HepG2 (cell line): Measurements from ENCODE around the gene NEURL4. TPM values are rescaled to one million over a fixed set of nuclear protein-coding genes. Genes with fewer than 3 reads are reported as not detected.

Experiments used
- ELF3 ChIP-seq: IDR thresholded peaks from 2 replicates; pipeline ENCODE4 v1.6.1; 2016; ENCODE audit warnings: missing genetic modification reagents, missing compliant biosample characterization
- ETV6 ChIP-seq: sonication (generic); formaldehyde crosslinking; conservative IDR thresholded peaks from 2 replicates; pipeline ENCODE4 v1.4.0; 2020; ENCODE audit warnings: missing genetic modification reagents
- GZF1 ChIP-seq: sonication (generic); formaldehyde crosslinking; IDR thresholded peaks from 2 replicates; pipeline ENCODE4 v1.5.1; 2020; ENCODE audit warnings: mild to moderate bottlenecking, missing genetic modification reagents
- HNF4A ChIP-seq: sonication (generic); formaldehyde crosslinking; IDR thresholded peaks from 2 replicates; pipeline ENCODE4 v1.4.0; 2020; ENCODE audit warnings: missing genetic modification reagents
- MAZ ChIP-seq, 2 experiments: sonication (generic) in 1 of 2; formaldehyde crosslinking in 1 of 2; IDR thresholded peaks; 2 replicates each; pipeline versions ENCODE4 v1.5.0 to v1.6.1; 2012 to 2020; ENCODE audit warnings: low read depth in 2 of 2, mild to moderate bottlenecking in 2 of 2, borderline replicate concordance in 1 of 2, improper control_type of control experiment in 1 of 2, low read length in 1 of 2, missing genetic modification reagents in 1 of 2, moderate library complexity in 1 of 2
- MEF2D ChIP-seq: sonication (generic); formaldehyde crosslinking; IDR thresholded peaks from 2 replicates; pipeline ENCODE4 v1.5.1; 2020; ENCODE audit warnings: mild to moderate bottlenecking, missing genetic modification reagents
- MIXL1 ChIP-seq: IDR thresholded peaks from 2 replicates; pipeline ENCODE4 v1.6.1; 2016
- POGZ ChIP-seq: sonication (generic); formaldehyde crosslinking; IDR thresholded peaks from 2 replicates; pipeline ENCODE4 v1.4.0; 2020; ENCODE audit warnings: mild to moderate bottlenecking, missing genetic modification reagents
- POLR2AphosphoS5 ChIP-seq: IDR thresholded peaks from 2 replicates; pipeline ENCODE4 v1.6.1; 2012; ENCODE audit warnings: low read depth, low read length
- PRMT3 ChIP-seq: sonication (generic); formaldehyde crosslinking; IDR thresholded peaks from 2 replicates; pipeline ENCODE4 v1.8.1; 2022; ENCODE audit warnings: low read depth, mild to moderate bottlenecking, moderate library complexity, missing genetic modification reagents, borderline replicate concordance
- SRSF4 ChIP-seq: fragments of 200-400 bp; formaldehyde crosslinking; IDR thresholded peaks from one replicate; pipeline ENCODE4 v1.6.1; 2018; ENCODE audit warnings: mild to moderate bottlenecking, low read depth, low read length, moderate library complexity; ENCODE audit not compliant: poor library complexity, severe bottlenecking
- TAF1 ChIP-seq: sonication (generic); formaldehyde crosslinking; IDR thresholded peaks from 2 replicates; pipeline ENCODE4 v1.4.0; 2020; ENCODE audit warnings: missing genetic modification reagents
- THAP8 ChIP-seq: sonication (generic); formaldehyde crosslinking; IDR thresholded peaks from 2 replicates; pipeline ENCODE4 v1.5.1; 2020; ENCODE audit warnings: missing genetic modification reagents, mild to moderate bottlenecking, borderline replicate concordance
- TRAFD1 ChIP-seq: sonication (generic); formaldehyde crosslinking; IDR thresholded peaks from 2 replicates; pipeline ENCODE4 v1.5.1; 2020; ENCODE audit warnings: missing genetic modification reagents, mild to moderate bottlenecking, borderline replicate concordance
- ZBTB21 ChIP-seq: sonication (generic); formaldehyde crosslinking; IDR thresholded peaks from 2 replicates; pipeline ENCODE4 v1.4.0; 2020; ENCODE audit warnings: missing genetic modification reagents
- ZNF12 ChIP-seq: sonication (generic); formaldehyde crosslinking; IDR thresholded peaks from 2 replicates; pipeline ENCODE4 v1.5.0; 2020; ENCODE audit warnings: missing genetic modification reagents
- ZNF18 ChIP-seq: sonication (generic); formaldehyde crosslinking; IDR thresholded peaks from 2 replicates; pipeline ENCODE4 v1.8.0; 2022; ENCODE audit warnings: mild to moderate bottlenecking, missing genetic modification reagents; ENCODE audit not compliant: insufficient replicate concordance
- ZNF180 ChIP-seq: sonication (generic); formaldehyde crosslinking; IDR thresholded peaks from 2 replicates; pipeline ENCODE4 v1.4.0; 2020; ENCODE audit warnings: low read depth, missing genetic modification reagents, borderline replicate concordance
- ZNF20 ChIP-seq: sonication (generic); formaldehyde crosslinking; IDR thresholded peaks from 2 replicates; pipeline ENCODE4 v1.4.0; 2020; ENCODE audit warnings: mild to moderate bottlenecking, moderate library complexity, missing genetic modification reagents
- ZNF639 ChIP-seq: conservative IDR thresholded peaks from 2 replicates; pipeline ENCODE4 v1.6.1; 2018; ENCODE audit warnings: missing genetic modification reagents
- polyA plus RNA-seq, 8 experiments: library from polyadenylated mRNA; depleted of rRNA in 3 of 8; stranded (reverse) in 7 of 8; unstranded in 1 of 8; fragments of >200 nt; fragmentation: Illumina TruSeq in 4 of 8; extraction: Trizol in 4 of 8; gene quantifications; 2 replicates each; pipeline versions ENCODE4 v1.2.1 to v1.2.3, GENCODE V29; 2011 to 2016; ENCODE audit warnings: low read depth in 4 of 8, missing spikeins in 1 of 8, mixed read lengths in 1 of 8; ENCODE audit not compliant: insufficient read depth in 1 of 8
- total RNA-seq, 5 experiments: library from RNA; depleted of rRNA; stranded (reverse); fragments of >200 nt; fragmentation: Illumina TruSeq; extraction: Trizol; gene quantifications; 2 replicates each; pipeline ENCODE4 v1.2.3, GENCODE V29; 2016; ENCODE audit warnings: low read depth in 1 of 5
- TF ChIP-seq, protein P1 (sequence below): sonication (generic); formaldehyde crosslinking; IDR thresholded peaks from 2 replicates; pipeline ENCODE4 v1.4.0; 2020; ENCODE audit warnings: missing genetic modification reagents, mild to moderate bottlenecking, borderline replicate concordance

The NEURL4 gene
- total and polyA plus RNA-seq, 2 of the 13 experiments (the other 11 are each of a cell fraction or from before 2014, with no cell fraction given): 14.8 to 15.7 TPM

GRCh38 chr17:7280519-7281073 lies 48.5 kb downstream of the NEURL4 start (continued):
- TF ChIP-seq PRMT3 (no peak), ETV6 (CRISPR knock-in tag) (no peak; the same call in 1 of the 2 replicates), ZBTB21 (CRISPR knock-in tag) (no peak), POLR2AphosphoS5 (no peak), ZNF20 (CRISPR knock-in tag) (no peak), MIXL1 (CRISPR knock-in tag) (no peak; the same call in 1 of the 2 replicates), TAF1 (CRISPR knock-in tag) (peak; percentile 36; the same call in 1 of the 2 replicates), MEF2D (CRISPR knock-in tag) (no peak), ELF3 (CRISPR knock-in tag) (no peak), MAZ (IDR thresholded peaks at IDR 0.05; ENCODE audit: borderline replicate concordance, low read depth, low read length) (no peak), MAZ (CRISPR knock-in tag; IDR thresholded peaks at IDR 0.05; ENCODE audit: low read depth) (peak; percentile 26), POGZ (peak; percentile 24), SRSF4 (no peak), THAP8 (CRISPR knock-in tag) (no peak), GZF1 (CRISPR knock-in tag) (no peak), HNF4A (CRISPR knock-in tag) (no peak), ZNF639 (0 out of 2 replicates have a peak, but pooled peaks have one; percentile 27), ZNF12 (CRISPR knock-in tag) (peak; percentile 52; the same call in 1 of the 2 replicates), ZNF180 (CRISPR knock-in tag) (no peak), ZNF18 (CRISPR knock-in tag) (peak; percentile 45), TRAFD1 (CRISPR knock-in tag) (no peak)
- TF ChIP-seq, protein P1, sequence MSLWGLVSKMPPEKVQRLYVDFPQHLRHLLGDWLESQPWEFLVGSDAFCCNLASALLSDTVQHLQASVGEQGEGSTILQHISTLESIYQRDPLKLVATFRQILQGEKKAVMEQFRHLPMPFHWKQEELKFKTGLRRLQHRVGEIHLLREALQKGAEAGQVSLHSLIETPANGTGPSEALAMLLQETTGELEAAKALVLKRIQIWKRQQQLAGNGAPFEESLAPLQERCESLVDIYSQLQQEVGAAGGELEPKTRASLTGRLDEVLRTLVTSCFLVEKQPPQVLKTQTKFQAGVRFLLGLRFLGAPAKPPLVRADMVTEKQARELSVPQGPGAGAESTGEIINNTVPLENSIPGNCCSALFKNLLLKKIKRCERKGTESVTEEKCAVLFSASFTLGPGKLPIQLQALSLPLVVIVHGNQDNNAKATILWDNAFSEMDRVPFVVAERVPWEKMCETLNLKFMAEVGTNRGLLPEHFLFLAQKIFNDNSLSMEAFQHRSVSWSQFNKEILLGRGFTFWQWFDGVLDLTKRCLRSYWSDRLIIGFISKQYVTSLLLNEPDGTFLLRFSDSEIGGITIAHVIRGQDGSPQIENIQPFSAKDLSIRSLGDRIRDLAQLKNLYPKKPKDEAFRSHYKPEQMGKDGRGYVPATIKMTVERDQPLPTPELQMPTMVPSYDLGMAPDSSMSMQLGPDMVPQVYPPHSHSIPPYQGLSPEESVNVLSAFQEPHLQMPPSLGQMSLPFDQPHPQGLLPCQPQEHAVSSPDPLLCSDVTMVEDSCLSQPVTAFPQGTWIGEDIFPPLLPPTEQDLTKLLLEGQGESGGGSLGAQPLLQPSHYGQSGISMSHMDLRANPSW (CRISPR knock-in tag): 0 out of 2 replicates have a peak, but pooled peaks have one; percentile 65
